OCI-LY3 (cell line): Measurements from ENCODE around the gene CITED2.

Source experiments
- EZH2phosphoT487 ChIP-seq: fragments of 200-600 bp; shearing (Covaris generic); IDR thresholded peaks from 2 replicates; pipeline ENCODE4 v1.6.1; 2018; ENCODE audit warnings: antibody characterized with exemption, mixed run types, low read depth
- TF ChIP-seq, protein P1 (sequence below): fragments of 200-600, 300-600 bp; sonication (generic); IDR thresholded peaks from 2 replicates; pipeline ENCODE4 v1.5.1; 2014; ENCODE audit warnings: antibody characterized with exemption, low read length, low read depth

DNA sequence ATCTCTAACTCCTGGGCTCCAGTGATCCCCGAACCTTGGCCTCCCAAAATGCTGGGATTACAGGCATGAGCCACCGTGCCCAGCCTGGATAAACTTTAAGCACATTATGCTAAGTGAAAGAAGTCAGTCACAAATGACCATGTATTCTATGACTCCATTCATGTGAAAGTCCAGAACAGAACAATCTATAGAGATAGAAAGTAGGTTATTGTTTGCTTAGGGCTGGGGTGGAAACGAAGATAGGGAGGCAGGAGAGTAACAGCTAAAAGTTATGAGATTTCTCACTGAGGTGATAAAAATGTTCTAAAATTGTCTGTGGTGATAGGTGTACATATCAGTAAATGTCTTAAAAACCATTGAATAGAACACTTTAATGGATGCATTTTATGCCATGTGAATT is 40.9 kb upstream of the CITED2 start:
- TF ChIP-seq, protein P1, sequence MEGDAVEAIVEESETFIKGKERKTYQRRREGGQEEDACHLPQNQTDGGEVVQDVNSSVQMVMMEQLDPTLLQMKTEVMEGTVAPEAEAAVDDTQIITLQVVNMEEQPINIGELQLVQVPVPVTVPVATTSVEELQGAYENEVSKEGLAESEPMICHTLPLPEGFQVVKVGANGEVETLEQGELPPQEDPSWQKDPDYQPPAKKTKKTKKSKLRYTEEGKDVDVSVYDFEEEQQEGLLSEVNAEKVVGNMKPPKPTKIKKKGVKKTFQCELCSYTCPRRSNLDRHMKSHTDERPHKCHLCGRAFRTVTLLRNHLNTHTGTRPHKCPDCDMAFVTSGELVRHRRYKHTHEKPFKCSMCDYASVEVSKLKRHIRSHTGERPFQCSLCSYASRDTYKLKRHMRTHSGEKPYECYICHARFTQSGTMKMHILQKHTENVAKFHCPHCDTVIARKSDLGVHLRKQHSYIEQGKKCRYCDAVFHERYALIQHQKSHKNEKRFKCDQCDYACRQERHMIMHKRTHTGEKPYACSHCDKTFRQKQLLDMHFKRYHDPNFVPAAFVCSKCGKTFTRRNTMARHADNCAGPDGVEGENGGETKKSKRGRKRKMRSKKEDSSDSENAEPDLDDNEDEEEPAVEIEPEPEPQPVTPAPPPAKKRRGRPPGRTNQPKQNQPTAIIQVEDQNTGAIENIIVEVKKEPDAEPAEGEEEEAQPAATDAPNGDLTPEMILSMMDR, result no peak
- no peak for TF ChIP-seq EZH2phosphoT487
